HG02852 (cell line): ENCODE data around the gene DYNC2LI1.

Source experiments
- ATAC-seq: cut with Tn5 transposase; IDR thresholded peaks from one replicate; pipeline ENCODE4 v1.9.1; 2021; ENCODE audit warnings: mild to moderate bottlenecking, moderate library complexity; ENCODE audit not compliant: unreplicated experiment

The DYNC2LI1 gene

DNA sequence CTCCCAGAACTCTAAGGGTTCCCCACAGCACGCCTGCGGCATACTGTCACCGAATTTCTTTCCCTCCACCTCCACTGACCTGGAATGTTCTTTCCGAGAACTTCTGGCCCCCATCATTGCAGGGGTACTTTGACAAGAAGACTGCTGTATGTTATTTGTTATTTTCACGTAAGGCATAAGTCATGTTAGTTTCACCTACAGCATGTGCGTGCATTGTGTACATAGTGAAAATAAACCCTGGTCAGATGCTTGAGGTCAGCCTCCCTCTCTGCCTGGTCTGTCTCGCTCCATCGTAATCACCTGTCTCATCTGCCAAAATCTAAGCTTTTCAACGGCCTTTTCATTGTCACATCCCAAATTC lies 69.0 kb downstream of the DYNC2LI1 start:
- ATAC-seq = no peak

DNA sequence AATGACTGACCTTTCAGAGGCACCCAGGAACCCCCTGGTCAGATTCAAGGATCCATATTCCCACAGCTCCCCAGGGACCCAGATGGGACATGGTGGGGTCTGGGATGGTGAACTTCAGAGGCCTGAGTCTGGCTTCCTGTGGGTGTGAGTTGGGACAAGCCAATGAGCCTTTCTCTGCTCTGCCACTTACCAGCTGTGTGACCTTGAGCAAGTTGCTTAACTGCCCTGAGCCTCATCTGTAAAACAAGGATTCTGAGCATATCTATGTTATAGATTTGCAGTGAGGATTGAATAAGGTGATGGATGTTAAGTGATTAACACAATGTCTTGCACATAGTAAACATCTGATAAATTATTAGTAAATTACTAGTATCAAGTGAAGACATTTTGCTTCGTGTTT lies 71.3 kb downstream of the DYNC2LI1 start:
- ATAC-seq = no peak

DNA sequence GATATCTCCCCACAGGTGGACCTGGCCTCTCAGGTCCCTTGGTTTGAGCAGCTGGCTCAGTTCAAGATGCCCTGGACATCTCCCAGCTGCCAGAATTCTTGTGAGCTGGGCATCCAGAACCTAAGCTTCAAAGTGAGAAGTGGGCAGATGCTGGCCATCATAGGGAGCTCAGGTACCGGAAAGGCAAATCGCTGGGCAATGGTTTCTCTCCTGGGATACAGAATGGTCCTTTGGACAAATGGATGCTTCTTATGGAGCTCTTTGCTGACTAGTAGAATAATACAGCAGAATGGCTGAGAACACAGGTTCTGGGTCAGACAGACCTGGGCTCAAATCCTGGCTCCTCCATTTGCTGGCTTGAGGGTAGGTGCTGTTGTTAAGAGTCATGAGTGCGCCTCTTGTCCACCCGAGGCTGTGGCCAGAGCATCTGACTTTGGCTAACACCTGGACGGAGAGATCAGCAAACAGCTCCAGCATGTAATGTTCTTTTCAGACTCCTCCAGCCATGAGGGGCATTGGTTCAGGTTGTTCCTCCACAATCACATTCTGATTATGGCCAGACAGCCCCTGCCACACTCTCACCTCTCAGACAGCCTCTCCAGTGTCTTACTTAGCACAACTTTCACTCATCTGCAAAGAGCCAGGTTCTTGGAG lies 72.4 kb downstream of the DYNC2LI1 start:
- ATAC-seq = no peak

DNA sequence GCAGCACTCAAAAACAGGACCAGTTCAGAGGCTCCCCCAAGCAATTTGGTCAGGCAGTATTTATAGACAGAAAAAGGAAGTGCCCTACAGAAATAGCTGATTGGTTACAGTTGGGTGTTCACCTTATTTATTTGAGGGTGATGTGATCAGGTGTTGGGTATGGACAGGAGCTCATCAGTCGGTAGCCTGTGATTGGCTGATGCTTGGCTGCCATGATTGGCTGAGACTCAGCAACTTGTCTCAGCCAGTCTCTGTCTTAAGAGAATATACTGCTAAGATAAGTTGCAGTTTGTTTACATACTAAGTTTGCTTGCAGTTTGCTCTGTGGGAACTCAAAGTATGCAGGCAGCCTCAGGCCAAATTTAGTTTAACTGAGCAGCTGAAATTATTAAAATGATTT lies 74.4 kb downstream of the DYNC2LI1 start:
- ATAC-seq = no peak

DNA sequence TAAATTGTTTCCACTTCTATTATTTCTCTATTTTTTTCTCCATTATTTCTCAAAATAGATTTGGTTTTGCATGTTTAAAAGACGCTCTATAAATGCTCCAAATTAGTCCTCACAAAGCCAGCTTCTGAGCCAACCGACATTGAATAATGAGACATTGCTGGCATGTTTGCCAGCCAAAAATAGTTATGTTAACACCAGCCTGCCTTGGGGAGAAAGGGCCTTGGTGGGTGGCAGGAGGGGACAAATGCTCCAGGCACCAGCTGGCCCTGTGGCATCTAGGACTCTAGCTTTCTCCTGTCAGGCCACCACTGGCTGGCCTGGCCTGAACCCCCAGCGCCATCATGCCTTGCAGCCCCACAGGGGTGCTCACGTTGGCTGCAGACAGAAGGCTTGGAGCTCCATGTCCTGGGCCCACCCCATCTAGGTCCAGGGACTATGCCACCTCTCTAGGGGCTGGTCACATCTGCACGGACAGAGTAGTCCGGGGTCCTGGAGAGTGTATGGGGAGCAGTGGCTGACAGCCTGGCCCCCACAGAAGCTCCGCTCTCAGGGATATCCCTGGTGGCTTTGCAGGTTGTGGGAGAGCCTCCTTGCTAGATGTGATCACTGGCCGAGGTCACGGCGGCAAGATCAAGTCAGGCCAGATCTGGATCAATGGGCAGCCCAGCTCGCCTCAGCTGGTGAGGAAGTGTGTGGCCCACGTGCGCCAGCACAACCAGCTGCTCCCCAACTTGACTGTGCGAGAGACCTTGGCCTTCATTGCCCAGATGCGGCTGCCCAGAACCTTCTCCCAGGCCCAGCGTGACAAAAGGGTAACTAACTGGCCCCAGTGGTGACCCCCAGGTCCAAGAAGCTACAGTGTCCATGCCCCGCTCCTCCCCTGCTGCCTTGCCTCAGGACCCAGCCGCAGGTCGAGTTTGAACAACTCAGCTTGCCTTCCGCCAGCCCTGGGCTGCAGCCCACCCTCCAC lies 77.5 kb downstream of the DYNC2LI1 start:
- ATAC-seq = no peak

DNA sequence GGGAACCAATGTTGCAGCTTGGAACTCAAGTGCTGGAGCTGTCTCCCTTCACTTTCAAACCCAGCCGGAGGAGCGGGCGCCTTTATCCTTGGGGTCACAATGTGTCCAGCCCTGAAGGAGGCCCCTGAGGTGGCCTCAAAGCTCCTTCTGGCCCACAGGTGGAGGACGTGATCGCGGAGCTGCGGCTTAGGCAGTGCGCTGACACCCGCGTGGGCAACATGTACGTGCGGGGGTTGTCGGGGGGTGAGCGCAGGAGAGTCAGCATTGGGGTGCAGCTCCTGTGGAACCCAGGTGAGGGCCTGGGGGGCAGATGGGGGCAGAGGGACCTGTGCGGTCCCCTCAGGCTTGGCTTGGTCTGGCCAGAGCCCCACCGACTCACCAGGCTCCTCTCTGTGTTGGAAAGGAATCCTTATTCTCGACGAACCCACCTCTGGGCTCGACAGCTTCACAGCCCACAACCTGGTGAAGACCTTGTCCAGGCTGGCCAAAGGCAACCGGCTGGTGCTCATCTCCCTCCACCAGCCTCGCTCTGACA lies 78.4 kb downstream of the DYNC2LI1 start:
- ATAC-seq = no peak

DNA sequence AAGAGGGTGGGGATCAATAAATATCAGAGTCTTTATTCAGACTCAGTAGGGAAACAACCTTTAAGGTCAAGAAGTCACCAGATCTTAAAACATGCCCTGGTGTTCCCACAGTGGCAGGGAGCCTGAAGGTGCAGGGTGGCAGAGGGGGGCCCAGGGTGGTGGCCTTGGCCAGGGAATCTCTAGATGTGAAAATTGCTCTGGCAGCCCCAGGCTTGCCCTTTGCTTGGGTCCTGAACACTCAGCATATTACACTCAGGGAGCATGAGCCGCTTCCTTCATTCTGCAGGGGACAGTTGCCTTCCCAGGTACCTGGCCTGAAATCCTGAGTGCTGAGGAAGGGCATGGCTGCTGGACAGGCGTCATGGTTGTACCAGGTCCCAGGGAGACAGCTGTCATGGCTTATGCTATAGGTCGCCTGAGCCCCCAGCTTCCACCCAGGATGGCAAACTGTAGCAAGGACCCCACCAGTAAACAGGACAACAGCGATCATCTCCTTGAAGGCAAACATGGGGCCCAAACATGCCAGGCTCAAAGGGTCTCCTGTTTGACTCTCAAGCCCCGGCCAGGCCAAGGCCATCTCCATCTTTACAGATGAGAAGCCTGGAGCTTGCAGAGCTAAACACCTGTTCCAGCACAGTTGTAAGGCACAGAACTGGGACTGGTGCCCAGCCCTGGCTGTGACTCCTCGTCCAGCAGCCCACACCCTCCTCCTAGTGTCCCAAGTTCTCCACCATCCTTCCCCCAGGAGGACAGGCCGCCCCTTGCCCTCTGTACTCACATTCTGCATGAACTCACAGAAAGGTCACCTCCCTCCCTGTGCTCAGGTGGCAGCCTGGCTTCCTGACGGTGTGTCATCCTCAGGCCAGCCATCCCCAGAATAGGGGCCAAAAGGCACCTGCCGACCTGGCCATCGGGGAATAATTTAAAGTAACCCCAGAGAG lies 79.6 kb downstream of the DYNC2LI1 start:
- no peak for ATAC-seq

DNA sequence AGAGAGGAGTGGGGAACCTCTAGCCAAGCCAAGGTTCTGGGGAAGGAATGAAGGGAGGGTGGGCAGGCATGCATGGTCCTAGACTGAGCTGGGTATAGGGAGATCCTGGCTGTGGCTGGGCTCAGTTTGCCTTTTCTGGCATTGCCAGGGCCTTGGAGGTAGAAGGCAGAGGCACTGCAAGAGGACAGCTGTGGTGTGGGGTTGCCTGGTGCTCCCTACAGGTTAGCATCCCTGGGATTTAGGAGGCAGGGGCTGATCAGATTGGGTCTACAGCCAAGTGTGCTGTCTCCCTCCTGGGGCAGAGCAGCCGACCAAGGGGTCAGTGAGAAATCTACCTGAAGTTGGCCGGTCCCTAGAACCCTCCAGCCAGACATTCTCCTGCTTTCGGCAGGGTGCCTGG lies 80.8 kb downstream of the DYNC2LI1 start:
- ATAC-seq = no peak

DNA sequence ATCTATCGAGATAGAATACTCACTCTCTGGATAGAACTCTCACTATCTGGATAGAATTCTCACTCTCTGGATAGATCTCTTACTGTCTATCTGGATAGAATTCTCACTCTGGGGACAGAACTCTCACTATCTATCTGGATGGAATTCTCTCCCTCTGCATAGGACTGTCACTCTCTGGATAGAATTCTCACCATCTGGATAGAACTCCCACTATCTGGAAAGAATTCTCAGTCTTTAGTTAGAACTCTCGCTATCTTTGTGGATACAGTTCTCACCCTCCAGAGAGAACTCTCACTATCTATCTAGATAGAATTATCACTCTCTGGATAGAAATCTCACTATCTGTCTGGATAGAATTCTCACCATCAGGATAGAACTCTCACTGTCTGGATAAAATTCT lies 81.5 kb downstream of the DYNC2LI1 start:
- ATAC-seq = no peak
